DND-41 (cell line): ENCODE measurements around the gene NKAP.

Source experiments
- CTCF ChIP-seq: IDR thresholded peaks from 2 replicates; pipeline ENCODE4 v1.5.1; 2012; ENCODE audit warnings: borderline replicate concordance, low read length, moderate library complexity, mild to moderate bottlenecking; ENCODE audit not compliant: poor library complexity, severe bottlenecking; ENCODE audit errors: extremely low read depth
- EZH2 ChIP-seq: IDR thresholded peaks from 3 replicates; pipeline ENCODE4 v1.6.1; 2012; ENCODE audit warnings: borderline replicate concordance, low read depth, mild to moderate bottlenecking, moderate library complexity, low read length, inconsistent platforms; ENCODE audit not compliant: severe bottlenecking

- TF ChIP-seq CTCF (no peak), EZH2 (no peak)
Observed at GRCh38 chrX:119954374-119954773, 10.8 kb upstream of the NKAP start.
